Measurements from ENCODE around the gene CSTF1.

CSTF1 gene

GRCh38 chr20:56392132-56392880, at the start of gene CSTF1, which contains the start of gene AURKA:
Gene CSTF1, plus strand, starts transcription at chr20:56392645. Its CDS starts 2,908 bp downstream, at chr20:56395553.
Gene AURKA, minus strand, starts transcription at chr20:56392215. Its CDS starts 4,018 bp downstream, at chr20:56388197.
- DNase-seq: peak; percentile 97

DNA sequence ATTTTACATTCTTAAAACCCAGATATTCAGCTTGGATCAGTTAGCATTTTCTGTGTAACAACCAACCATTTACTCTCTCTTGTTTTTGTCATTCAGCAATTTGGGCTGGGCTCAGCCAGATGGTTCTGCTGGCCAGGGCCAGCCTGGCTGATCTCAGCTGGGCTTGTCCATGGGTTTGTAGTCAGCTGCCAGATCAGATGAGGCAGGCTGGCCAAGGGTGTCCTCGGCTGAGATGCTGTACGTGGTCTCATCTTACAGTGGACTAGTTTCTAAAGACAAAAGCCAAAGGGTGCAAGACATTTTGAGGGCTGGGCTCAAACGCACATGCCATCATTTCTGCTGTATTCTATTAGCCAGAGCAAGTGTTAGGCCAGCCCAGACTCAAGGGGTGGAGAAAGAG, 49.7 kb upstream of the CSTF1 start:
- DNase-seq: no peak

GRCh38 chr20:56343861-56344381, 48.5 kb upstream of the CSTF1 start:
- DNase-seq: no peak

GRCh38 chr20:56345911-56346310, 46.5 kb upstream of the CSTF1 start:
- DNase-seq: no peak

DNA sequence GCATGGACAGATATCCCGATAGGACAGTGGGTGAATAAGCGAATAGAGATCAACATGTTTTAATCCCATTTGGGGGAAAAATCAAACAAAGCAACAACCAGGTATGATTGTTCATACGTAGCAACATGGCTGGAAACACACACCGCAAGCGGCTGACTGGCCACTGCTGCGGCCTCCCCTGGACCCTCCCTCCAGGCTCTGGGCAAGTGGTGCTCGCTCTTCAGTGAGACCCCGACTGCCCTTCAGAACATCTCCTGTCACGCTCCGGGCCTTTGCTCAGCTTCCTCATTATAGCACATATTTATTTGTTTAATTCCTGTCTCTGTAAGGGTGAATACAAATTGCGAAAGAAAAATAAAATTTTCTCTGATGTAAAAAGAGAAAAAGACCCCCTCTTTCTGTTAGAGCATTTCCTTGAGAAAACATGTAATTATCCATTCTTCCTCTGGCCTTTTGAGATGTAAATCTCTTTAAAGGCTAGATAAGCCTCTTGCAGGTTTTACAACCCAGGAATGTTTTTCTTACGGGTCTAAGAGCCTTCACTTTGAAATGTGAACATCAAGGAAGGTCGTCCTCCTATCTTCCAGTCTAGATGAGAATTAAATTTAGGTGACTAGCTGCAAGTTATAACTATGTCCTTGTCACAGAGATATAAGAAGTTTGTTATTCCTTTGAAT, 44.7 kb upstream of the CSTF1 start:
- DNase-seq: no peak

DNA sequence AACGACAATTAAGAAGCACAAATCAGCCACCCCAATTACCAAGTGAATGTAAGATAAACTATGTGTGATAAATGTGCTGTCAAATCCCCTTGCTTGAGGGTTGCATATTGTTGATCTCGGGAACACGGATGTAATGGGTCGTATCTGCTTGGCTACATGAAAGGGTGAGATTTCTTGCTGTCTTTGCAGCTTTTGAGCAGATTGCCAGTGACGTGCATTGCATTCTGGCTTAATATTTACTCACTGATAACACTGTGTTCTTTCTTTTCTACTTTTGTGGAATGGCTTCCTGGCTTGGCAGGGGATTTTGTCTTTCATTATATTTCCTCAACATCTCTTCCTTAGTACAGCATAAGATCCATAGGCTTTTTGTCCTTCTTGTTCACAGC, 44.1 kb upstream of the CSTF1 start:
- no peak for DNase-seq

GRCh38 chr20:56348746-56349145, 43.7 kb upstream of the CSTF1 start:
- no peak for DNase-seq

GRCh38 chr20:56350842-56351241, 41.6 kb upstream of the CSTF1 start:
- no peak for DNase-seq

DNA sequence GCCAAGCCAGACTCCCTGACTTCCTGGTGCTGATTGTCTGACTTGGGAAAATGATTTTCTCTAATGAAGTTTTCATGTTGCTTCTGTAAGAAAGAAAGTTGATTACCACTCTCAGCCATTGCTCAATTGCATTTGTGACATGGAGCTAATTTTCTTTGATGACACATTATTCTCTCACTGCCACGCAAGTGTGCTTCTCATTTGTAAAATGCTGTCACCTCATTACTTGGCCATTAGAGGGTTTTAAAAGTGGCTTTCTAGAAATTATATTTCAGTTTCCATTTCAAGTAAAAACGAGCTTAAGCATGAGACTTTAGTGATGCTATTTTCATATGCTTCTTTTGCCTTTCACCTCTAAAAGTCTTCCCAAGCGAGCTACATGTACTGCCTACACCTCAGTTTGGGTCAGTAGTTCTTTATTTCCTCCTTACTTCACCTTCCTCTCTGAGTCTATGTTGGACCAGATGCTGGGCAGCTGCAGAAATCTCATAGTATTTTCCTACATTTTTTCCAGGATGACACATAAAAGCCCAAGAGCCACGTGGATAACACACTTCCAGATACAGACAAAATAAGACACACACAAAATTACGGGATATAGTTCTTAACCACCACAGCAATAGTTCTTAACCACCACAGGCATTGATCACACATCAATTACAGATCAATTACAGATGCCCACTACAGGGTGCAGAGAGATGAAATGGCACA, 39.9 kb upstream of the CSTF1 start:
- no peak for DNase-seq

GRCh38 chr20:56353356-56353755, 39.1 kb upstream of the CSTF1 start:
- DNase-seq: no peak

- DNase-seq: no peak
Observed at GRCh38 chr20:56358070-56358469, 34.4 kb upstream of the CSTF1 start.

GRCh38 chr20:56358600-56359211, 33.7 kb upstream of the CSTF1 start, which contains the start of gene FAM210B:
Gene FAM210B, plus strand, starts transcription at chr20:56358974. Its CDS starts 32 bp downstream, at chr20:56359006.
- DNase-seq: peak; percentile 83

GRCh38 chr20:56359212-56360132, 33.0 kb upstream of the CSTF1 start:
- peak; percentile 59 for DNase-seq

- no peak for DNase-seq
Observed at GRCh38 chr20:56360133-56360907, 32.1 kb upstream of the CSTF1 start.

DNA sequence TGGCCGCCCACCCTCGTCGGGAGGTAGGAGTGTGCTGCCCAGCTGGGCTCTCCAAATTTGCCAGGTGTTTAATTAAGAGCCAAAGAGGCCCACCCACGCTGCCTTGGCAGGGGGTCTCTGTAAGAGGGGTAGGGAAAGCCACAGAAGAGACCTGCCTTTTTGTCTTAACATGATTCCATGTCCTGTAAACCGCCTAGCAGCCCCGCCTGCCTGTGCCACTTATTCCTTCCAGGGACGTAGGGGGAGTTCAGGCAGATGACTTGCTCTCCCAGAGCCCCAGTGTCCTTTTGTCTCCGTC, 31.6 kb upstream of the CSTF1 start:
- DNase-seq: no peak

DNA sequence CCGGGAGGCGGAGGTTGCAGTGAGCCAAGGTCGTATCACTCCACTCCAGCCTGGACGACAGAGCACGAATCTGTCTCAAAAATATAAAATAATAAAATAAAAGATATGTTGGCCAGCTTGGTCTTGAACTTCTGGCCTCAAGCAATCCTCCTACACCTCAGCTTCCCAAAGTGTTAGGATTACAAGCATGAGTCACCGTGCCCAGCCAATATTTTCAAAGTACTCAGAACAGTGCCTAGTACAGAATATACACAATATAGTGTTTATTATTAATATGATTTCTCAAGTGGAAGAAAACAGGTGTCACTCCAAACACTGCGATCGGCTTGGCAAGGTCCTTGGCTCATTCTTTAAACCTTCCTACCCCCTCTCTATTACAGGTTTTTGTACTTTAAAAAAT, 30.5 kb upstream of the CSTF1 start:
- no peak for DNase-seq

DNA sequence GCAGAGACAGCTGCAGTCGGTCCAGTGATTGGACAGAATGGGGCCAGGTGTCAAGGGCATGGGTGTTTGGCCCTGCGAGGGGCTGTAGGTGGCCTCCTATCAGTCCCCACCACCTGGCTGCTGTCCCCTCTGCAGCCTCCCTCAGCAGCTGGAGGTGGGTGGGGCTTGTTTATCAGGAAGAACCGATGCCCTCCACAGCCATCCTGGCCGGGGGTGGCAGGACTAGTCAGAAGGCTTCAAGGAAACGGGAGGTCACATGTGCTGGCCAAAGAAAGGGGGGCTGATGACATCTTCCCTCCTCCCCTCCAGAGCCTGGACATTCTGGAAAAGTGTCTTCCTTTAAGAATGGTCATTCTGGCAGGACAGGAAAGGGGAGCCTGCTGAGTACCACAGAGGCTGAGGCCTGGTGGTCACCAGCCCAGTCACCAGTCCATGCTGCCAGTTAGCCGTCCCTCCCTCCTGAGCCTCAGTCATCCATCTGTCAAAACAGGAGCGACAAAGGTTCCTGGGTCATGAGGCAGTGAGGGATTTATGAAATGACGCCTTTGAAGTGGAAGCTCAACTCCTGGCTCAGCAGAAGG, 29.5 kb upstream of the CSTF1 start:
- no peak for DNase-seq

- no peak for DNase-seq
Observed at GRCh38 chr20:56363491-56363890, 29.0 kb upstream of the CSTF1 start.

DNA sequence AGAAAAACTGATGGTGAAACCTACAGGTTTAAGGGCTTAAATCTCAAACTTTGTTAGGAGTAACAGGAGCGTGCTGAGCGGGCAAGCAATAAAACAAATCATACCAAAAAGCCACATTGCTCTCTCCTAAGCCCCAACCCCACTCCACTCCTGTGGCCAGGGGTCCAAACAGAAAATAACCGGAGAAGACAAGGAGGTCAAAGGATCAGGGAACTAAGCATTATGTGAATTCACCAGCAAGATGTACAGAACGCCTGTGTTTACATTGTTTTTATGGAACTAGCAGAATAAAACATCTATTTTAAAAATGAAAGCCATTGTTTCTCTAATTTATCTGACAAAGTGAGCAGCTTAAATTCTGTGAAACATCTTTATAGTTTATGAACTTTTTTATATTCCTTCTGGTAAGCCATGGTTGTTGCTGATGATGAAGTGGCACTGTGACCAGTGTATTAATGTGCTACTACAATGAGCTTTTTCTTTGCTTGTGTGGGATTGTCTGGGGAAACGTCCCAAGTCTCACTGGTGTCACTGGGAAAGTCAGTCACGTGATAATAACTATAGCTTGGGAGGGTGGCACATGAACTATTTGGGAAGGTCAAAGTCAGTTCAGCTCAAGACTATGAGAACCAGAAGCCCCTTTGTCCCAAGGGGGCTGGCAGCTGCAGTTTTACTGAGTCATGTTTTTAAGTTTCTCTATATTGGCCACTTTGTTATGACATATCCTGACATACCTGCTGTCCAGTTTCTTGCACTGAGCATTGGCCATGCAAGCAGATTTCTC, 23.9 kb upstream of the CSTF1 start:
- DNase-seq: no peak

- no peak for DNase-seq
Observed at GRCh38 chr20:56369179-56369578, 23.3 kb upstream of the CSTF1 start.
